ENCODE results near the gene RC3H1. TPM values are rescaled to one million over a fixed set of nuclear protein-coding genes. Genes with fewer than 3 reads are reported as not detected.

Gene RC3H1
- total RNA-seq, 2 donors from 2014 or later, result 41.7 to 50.0 TPM

DNA sequence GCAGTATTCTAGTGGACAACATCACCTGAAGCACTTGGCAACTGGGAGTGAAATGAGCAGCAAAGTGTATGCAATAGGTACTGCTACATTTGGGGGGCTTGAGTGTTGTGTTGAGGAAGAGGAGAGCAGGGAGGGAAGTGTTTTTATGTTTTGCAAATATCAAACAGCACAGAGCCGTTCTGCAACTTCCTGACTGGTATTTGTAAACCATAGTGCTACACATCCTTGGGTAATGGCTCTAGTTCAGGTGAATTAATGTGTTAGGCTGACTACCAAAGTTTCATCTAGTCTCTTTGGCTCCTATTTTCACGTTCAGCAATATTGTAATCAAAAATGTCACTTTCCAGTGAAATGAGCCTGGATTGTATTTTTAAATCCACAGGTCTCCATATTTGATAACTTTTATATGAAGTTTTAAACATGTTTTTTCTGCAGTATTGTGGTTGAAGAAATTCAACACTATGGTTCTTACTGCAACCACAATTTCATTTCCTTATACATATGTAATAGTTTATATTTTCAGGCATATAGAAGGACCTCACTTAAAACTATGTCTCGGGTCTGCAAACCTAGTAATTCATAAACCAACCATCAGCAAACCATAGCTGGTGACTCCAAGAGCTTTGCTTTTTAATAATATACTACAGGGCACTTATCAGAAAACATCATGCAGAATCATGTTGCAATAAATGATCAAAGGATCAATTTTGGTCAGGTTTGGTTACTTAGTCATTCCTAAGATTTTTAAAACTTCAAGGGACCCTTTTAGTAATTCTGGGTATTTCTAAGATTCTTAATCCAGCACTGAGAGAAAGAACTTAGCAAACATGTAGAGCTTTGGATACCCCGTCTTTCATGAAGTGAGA, 135.2 kb downstream of the RC3H1 start:
- H3K9me3 ChIP-seq (ENCODE audit: control insufficient read depth, low read length, poor library complexity, severe bottlenecking), result no peaks in the 10 kb centered on the region
- H3K27me3 Mint-ChIP-seq, result no peaks in the 10 kb centered on the region
- DNase-seq (no peak), ATAC-seq (no peak)
- peaks cover 4% of the 10 kb centered on the region for H3K36me3 Mint-ChIP-seq (ENCODE audit: low read depth)
- H3K27ac Mint-ChIP-seq, result peak overlapping the region; percentile 21
- no peak overlapping the region for H3K4me3 Mint-ChIP-seq
- H3K4me1 Mint-ChIP-seq, result peaks cover 10% of the 10 kb centered on the region

DNA sequence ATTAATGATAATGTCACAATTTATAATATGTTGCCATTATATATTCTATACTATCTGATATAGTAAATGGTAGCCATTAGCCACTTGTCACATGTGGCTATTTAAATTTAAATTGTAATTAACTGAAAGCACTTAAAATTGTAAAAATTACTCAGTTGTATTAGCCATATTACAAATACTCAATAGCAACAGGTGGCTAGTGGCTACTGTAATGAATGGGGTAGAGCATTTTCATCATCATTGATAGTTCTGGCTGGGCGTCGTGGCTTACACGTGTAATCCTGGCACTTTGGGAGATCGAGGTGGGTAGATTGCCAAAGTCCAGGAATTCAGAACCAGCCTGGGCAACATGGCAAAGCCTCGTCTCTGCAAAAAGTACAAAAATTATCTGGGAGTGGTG, 137.5 kb downstream of the RC3H1 start:
- no peak overlapping the region for H3K27ac Mint-ChIP-seq
- peaks cover 6% of the 10 kb centered on the region for H3K4me1 Mint-ChIP-seq
- no peaks in the 10 kb centered on the region for H3K27me3 Mint-ChIP-seq
- H3K4me3 Mint-ChIP-seq, result no peak overlapping the region
- H3K36me3 Mint-ChIP-seq (ENCODE audit: low read depth), result peaks cover 4% of the 10 kb centered on the region
- DNase-seq (no peak), ATAC-seq (no peak)
- no peaks in the 10 kb centered on the region for H3K9me3 ChIP-seq (ENCODE audit: control insufficient read depth, low read length, poor library complexity, severe bottlenecking)

Other genes with a start within 250 kb of the RC3H1 start
- 1 to 10 TPM; 4.0 to 5.3 TPM for gene DARS2, start 197.7 kb downstream of the RC3H1 start, total RNA-seq
- gene CENPL, start 197.5 kb downstream of the RC3H1 start, total RNA-seq, result 1 to 10 TPM; 4.7 to 7.1 TPM
- gene GAS5, start 154.4 kb downstream of the RC3H1 start, total RNA-seq, result 100 to 1,000 TPM; 604 to 736 TPM
- gene ZBTB37, start 154.0 kb downstream of the RC3H1 start, total RNA-seq, result 10 to 100 TPM; 14.7 to 15.4 TPM
- not detected for gene SERPINC1, start 105.0 kb downstream of the RC3H1 start, total RNA-seq
- 100 to 1,000 TPM; 112 to 120 TPM for gene RABGAP1L, start 137.2 kb upstream of the RC3H1 start, total RNA-seq